HepG2 (cell line): ENCODE measurements around the gene STX1B. TPM values are rescaled to one million over a fixed set of nuclear protein-coding genes. Genes with fewer than 3 reads are reported as not detected.

Experiments
- CAMTA2 ChIP-seq: sonication (generic); formaldehyde crosslinking; IDR thresholded peaks from 2 replicates; pipeline ENCODE4 v1.4.0; 2020; ENCODE audit warnings: mild to moderate bottlenecking, missing genetic modification reagents, borderline replicate concordance
- DPF2 ChIP-seq: sonication (generic); formaldehyde crosslinking; IDR thresholded peaks from 2 replicates; pipeline ENCODE4 v1.4.0; 2020; ENCODE audit warnings: mild to moderate bottlenecking, low read depth, missing genetic modification reagents, borderline replicate concordance
- GATA4 ChIP-seq: sonication (generic); IDR thresholded peaks from 2 replicates; pipeline ENCODE4 v1.6.1; 2016; ENCODE audit warnings: antibody characterized with exemption, low read depth, borderline replicate concordance
- JDP2 ChIP-seq: sonication (generic); formaldehyde crosslinking; IDR thresholded peaks from 2 replicates; pipeline ENCODE4 v1.8.1; 2022; ENCODE audit warnings: missing genetic modification reagents, borderline replicate concordance
- RFX1 ChIP-seq: fragments of 450-650 bp; IDR thresholded peaks from 2 replicates; pipeline ENCODE4 v1.6.1; 2017
- SNAI1 ChIP-seq: sonication (generic); formaldehyde crosslinking; IDR thresholded peaks from 2 replicates; pipeline ENCODE4 v1.5.0; 2020; ENCODE audit warnings: mild to moderate bottlenecking, missing genetic modification reagents, borderline replicate concordance
- SNAPC2 ChIP-seq: sonication (generic); formaldehyde crosslinking; IDR thresholded peaks from 2 replicates; pipeline ENCODE4 v1.8.1; 2022; ENCODE audit warnings: mild to moderate bottlenecking, missing genetic modification reagents
- polyA plus RNA-seq, 8 experiments: library from polyadenylated mRNA; depleted of rRNA in 3 of 8; stranded (reverse) in 7 of 8; unstranded in 1 of 8; fragments of >200 nt; fragmentation: Illumina TruSeq in 4 of 8; extraction: Trizol in 4 of 8; gene quantifications; 2 replicates each; pipeline versions ENCODE4 v1.2.1 to v1.2.3, GENCODE V29; 2011 to 2016; ENCODE audit warnings: low read depth in 4 of 8, missing spikeins in 1 of 8, mixed read lengths in 1 of 8; ENCODE audit not compliant: insufficient read depth in 1 of 8
- total RNA-seq, 5 experiments: library from RNA; depleted of rRNA; stranded (reverse); fragments of >200 nt; fragmentation: Illumina TruSeq; extraction: Trizol; gene quantifications; 2 replicates each; pipeline ENCODE4 v1.2.3, GENCODE V29; 2016; ENCODE audit warnings: low read depth in 1 of 5
- TF ChIP-seq, protein P1 (sequence below): sonication (generic); formaldehyde crosslinking; IDR thresholded peaks from 2 replicates; pipeline ENCODE4 v1.4.0; 2020; ENCODE audit warnings: mild to moderate bottlenecking, missing genetic modification reagents
- TF ChIP-seq, protein P2 (sequence below): sonication (generic); formaldehyde crosslinking; IDR thresholded peaks from 2 replicates; pipeline ENCODE4 v1.4.0; 2020; ENCODE audit warnings: mild to moderate bottlenecking, missing genetic modification reagents
- TF ChIP-seq, protein P3 (sequence below): sonication (generic); formaldehyde crosslinking; IDR thresholded peaks from 2 replicates; pipeline ENCODE4 v1.4.0; 2020; ENCODE audit warnings: missing genetic modification reagents, borderline replicate concordance
- TF ChIP-seq, protein P4 (sequence below): sonication (generic); formaldehyde crosslinking; conservative IDR thresholded peaks from 2 replicates; pipeline ENCODE4 v1.4.0; 2020; ENCODE audit warnings: missing genetic modification reagents
- TF ChIP-seq, protein P5 (sequence below): sonication (generic); formaldehyde crosslinking; IDR thresholded peaks from 2 replicates; pipeline ENCODE4 v1.4.0; 2020; ENCODE audit warnings: missing genetic modification reagents

Gene STX1B
- total and polyA plus RNA-seq, 2 of the 13 experiments (the other 11 are each of a cell fraction or from before 2014, with no cell fraction given): 2.1 to 3.0 TPM

DNA sequence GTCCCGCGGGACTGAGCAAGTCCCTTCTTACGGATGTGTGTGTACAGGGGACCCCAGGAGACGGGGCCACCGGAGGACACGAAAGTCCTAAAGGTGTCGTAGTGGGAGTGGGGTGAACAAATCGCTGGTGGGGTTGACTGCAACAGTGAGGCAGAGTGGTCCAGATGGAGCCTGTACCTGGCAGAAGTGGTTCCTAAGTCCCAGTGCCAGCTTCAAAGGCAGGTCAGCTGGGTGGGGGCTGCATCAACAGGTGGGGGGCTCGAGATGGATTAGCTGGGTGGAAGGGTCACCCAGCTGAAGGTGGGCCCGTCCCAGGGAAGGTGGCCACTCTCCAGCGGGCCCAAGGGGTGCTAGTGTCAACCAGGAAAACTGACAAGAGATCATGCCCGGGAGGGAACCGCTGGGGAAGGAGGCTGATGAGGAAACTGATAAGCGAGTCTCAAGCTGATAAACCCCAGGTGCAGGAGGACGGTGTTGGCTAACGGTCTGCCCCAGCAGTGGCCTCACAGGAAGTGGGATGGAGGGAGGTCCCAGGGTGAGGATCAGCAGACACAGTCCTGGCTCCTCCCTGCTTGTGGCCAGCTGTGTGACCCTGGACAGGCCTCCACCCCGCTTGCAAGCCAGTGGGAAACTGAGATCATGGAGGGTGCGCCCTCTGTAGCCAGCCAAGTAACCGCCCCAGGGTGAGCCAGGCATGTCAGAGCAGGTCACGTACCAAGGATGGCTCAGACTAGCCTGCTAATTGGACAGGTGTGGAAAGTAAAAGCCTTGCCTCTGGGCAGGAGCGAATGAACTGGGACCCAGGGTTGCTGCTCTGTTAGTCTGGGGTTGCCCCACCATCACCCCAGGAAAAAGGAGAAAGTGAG is 60.6 kb downstream of the STX1B start (continued):
- TF ChIP-seq, protein P1, sequence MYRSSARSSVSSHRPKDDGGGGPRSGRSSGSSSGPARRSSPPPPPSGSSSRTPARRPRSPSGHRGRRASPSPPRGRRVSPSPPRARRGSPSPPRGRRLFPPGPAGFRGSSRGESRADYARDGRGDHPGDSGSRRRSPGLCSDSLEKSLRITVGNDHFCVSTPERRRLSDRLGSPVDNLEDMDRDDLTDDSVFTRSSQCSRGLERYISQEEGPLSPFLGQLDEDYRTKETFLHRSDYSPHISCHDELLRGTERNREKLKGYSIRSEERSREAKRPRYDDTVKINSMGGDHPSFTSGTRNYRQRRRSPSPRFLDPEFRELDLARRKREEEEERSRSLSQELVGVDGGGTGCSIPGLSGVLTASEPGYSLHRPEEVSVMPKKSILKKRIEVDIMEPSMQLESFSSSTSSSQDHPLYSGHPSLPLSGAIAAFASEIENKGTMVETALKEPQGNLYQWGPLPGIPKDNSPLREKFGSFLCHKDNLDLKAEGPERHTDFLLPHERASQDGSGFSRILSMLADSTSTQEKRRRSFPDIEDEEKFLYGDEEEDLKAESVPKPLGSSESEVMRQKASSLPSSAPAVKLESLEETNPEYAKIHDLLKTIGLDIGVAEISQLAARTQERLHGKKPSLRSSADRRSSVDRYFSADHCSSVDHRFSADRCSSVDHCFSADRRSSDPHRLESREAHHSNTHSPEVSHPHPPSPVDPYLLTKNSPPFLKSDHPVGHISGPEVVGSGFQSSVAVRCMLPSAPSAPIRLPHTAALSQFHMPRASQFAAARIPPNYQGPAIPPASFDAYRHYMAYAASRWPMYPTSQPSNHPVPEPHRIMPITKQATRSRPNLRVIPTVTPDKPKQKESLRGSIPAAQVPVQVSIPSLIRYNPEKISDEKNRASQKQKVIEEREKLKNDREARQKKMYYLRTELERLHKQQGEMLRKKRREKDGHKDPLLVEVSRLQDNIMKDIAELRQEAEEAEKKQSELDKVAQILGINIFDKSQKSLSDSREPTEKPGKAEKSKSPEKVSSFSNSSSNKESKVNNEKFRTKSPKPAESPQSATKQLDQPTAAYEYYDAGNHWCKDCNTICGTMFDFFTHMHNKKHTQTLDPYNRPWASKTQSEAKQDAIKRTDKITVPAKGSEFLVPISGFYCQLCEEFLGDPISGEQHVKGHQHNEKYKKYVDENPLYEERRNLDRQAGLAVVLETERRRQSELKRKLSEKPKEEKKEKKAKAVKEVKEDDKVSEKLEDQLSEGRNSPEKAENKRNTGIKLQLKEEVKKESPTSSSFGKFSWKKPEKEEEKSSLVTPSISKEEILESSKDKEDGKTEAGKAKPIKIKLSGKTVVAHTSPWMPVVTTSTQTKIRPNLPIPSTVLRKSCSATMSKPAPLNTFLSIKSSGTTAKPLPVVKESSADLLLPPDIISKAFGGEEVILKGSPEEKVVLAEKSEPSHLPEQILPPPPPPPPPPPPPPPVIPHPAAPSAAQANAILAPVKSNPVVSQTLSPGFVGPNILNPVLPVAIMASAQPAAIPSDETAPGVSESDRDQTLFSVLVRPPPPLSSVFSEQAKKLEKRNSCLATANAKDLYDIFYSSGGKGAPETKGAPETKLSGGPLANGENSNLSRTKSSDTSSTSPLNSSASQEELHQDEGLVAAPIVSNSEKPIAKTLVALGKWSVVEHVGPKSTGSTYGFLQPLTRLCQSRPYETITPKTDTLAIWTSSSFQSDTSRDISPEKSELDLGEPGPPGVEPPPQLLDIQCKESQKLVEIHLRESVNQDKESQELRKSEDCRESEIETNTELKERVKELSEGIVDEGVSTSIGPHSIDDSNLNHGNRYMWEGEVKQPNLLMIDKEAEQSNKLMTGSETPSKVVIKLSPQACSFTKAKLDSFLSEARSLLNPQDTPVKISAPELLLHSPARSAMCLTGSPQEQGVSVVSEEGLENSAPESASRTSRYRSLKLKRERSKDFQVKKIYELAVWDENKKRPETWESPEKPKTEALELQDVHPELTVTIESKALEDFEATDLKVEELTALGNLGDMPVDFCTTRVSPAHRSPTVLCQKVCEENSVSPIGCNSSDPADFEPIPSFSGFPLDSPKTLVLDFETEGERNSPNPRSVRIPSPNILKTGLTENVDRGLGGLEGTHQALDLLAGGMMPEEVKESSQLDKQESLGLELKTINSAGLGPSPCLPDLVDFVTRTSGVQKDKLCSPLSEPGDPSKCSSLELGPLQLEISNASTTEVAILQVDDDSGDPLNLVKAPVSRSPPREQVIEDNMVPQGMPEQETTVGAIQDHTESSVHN (CRISPR knock-in tag): peak; percentile 85
- peak; percentile 97; the same call in 1 of the 2 replicates for TF ChIP-seq SNAPC2
- TF ChIP-seq, protein P2, sequence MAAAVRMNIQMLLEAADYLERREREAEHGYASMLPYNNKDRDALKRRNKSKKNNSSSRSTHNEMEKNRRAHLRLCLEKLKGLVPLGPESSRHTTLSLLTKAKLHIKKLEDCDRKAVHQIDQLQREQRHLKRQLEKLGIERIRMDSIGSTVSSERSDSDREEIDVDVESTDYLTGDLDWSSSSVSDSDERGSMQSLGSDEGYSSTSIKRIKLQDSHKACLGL (CRISPR knock-in tag): peak; percentile 37; the same call in 1 of the 2 replicates
- TF ChIP-seq JDP2: no peak; the same call in 1 of the 2 replicates
- TF ChIP-seq, protein P3, sequence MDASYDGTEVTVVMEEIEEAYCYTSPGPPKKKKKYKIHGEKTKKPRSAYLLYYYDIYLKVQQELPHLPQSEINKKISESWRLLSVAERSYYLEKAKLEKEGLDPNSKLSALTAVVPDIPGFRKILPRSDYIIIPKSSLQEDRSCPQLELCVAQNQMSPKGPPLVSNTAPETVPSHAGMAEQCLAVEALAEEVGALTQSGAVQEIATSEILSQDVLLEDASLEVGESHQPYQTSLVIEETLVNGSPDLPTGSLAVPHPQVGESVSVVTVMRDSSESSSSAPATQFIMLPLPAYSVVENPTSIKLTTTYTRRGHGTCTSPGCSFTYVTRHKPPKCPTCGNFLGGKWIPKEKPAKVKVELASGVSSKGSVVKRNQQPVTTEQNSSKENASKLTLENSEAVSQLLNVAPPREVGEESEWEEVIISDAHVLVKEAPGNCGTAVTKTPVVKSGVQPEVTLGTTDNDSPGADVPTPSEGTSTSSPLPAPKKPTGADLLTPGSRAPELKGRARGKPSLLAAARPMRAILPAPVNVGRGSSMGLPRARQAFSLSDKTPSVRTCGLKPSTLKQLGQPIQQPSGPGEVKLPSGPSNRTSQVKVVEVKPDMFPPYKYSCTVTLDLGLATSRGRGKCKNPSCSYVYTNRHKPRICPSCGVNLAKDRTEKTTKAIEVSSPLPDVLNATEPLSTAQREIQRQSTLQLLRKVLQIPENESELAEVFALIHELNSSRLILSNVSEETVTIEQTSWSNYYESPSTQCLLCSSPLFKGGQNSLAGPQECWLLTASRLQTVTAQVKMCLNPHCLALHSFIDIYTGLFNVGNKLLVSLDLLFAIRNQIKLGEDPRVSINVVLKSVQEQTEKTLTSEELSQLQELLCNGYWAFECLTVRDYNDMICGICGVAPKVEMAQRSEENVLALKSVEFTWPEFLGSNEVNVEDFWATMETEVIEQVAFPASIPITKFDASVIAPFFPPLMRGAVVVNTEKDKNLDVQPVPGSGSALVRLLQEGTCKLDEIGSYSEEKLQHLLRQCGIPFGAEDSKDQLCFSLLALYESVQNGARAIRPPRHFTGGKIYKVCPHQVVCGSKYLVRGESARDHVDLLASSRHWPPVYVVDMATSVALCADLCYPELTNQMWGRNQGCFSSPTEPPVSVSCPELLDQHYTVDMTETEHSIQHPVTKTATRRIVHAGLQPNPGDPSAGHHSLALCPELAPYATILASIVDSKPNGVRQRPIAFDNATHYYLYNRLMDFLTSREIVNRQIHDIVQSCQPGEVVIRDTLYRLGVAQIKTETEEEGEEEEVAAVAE (CRISPR knock-in tag): peak; percentile 95
- TF ChIP-seq CAMTA2: peak; percentile 77; the same call in 1 of the 2 replicates
- TF ChIP-seq DPF2 (CRISPR knock-in tag): peak; percentile 40; the same call in 1 of the 2 replicates
- TF ChIP-seq GATA4: peak; percentile 96
- no peak for TF ChIP-seq RFX1
- TF ChIP-seq, protein P4, sequence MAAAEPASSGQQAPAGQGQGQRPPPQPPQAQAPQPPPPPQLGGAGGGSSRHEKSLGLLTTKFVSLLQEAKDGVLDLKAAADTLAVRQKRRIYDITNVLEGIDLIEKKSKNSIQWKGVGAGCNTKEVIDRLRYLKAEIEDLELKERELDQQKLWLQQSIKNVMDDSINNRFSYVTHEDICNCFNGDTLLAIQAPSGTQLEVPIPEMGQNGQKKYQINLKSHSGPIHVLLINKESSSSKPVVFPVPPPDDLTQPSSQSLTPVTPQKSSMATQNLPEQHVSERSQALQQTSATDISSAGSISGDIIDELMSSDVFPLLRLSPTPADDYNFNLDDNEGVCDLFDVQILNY (CRISPR knock-in tag): no peak
- TF ChIP-seq, protein P5, sequence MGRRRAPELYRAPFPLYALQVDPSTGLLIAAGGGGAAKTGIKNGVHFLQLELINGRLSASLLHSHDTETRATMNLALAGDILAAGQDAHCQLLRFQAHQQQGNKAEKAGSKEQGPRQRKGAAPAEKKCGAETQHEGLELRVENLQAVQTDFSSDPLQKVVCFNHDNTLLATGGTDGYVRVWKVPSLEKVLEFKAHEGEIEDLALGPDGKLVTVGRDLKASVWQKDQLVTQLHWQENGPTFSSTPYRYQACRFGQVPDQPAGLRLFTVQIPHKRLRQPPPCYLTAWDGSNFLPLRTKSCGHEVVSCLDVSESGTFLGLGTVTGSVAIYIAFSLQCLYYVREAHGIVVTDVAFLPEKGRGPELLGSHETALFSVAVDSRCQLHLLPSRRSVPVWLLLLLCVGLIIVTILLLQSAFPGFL (CRISPR knock-in tag): no peak
- peak; percentile 54; the same call in 1 of the 2 replicates for TF ChIP-seq SNAI1 (CRISPR knock-in tag)
